AML-193 (cell line): ENCODE measurements around the gene NFE2.
A peak's percentile ranks its signal among the peaks of the same experiment; 100 is the strongest.
"Not testable (repeated sequence)": the region's sequence is repeated elsewhere in the genome, so short reads cannot be mapped to it uniquely, and the experiment has no call there.

Experiments used
- DNase-seq, 2 experiments: peaks; one replicate each; lab custom pipeline; 2025; lab: John Stamatoyannopoulos, UW

NFE2 gene

DNA sequence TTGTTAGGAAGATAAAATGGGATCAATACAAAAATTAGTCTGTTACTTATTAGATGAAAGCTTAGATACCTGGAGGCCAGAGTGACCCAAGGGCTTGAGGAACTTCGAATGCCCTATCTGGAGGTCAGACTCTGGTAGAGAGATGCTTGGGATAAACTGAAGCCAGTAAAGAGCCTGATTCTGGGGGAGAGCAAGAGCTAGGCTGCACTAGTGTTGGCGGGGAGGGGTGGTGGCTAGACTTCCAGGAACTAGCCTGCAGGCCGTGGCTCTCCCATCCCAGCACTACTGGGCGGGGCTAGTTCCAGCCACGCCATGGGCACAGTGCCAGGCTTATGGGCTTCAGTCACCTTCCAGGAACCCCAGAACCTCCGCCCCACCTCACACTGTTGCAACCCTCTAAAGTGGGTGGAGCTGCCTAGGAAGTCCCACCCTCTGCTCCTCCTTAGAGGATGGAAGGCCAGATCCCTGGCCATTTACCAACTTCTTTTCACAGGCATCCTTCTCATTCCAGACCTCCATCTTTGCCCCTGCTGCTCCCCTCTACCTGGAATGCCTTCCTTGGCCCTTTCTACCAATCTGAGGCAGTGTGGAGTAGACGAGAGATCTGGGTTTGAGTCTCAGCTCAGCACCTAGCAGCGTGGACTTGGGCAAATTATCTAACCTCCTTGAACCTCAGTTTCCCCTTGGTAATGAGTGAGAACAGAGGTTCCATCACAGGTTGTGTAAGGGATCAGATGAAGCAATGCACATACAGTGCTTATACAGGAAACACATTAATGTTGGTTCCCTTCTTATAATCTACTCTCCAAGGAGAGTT, 6.3 kb upstream of the NFE2 start:
- peak; percentile 90 to 95 for DNase-seq

DNA sequence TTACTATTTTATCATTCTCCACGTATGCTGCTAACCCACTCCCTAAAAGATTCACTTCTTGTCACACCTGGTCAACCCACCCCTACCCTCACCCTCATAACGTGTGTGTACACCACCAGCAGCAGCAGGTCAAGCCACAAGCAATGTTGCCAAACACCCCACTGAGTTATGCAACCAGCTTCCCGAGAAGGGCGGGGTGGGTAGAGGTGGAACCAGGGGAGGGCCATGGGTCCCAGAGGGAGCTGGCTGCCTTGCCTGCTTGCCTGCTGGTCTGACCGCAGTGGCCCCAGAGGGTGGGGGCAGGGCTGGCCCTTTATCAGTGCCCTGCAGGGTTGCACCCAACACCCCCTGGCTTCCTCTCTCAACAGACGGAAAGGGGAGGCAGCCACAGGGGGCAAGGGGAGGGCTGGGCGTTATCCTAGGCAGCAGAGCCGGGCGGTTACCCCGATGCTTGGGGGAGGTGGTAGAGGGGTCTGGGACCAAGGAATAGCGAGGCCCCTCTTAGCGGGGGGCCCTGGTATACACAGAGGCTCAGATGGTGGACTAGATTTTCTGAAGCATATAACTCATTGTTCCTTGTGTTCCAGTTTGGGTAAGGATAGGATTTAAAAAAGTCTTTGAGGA, 3.5 kb upstream of the NFE2 start:
- peak; percentile 92 for DNase-seq

DNA sequence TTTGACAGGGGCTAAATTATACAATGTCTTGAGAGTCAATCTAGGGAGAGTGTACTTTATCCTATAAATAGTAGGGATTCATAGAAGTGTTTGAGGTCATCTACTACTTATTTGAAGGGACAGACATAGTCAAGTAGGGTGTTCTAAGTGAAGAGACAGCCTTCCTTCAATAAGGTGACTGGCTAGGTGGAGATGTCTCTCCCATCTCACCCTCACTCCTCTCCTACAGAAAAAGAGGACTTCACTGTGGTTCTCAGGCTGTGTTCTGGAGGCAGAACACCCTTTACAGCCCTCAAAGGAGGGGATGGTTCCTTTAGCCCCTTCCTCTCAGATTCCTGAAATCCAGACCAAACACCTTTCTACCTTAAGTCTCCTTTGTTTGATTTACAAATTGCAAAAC, 2.8 kb upstream of the NFE2 start:
- no peak for DNase-seq

DNA sequence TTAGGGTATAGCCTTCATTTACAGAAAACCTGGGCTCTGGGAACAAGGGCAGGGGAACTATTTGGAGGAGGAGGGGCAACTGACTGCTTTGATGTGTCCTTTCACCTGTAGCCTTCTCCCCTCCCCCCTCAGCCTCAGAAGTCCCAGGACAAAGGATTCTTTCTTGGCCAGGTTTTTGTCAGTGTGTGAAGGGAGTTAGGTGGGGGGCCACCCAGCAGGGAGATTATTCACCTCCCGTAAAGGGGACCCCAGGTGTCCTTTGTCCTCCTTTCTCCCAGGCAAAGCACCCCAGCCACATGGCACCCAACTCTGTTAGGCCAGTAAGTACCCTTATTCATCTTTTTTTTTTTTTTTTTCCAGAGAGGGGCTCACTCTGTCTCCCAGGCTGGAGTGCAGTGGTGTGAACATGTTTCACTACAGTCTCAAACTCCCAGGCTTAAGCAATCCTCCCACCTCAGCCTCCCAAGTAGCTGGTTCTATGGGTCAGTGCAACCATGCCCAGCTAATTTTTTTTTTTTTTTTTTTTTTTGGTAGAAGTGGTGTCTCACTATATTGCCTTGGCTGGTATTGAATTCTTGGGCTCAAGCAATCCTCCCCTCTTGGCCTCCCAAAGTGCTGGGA, 723 bp upstream of the NFE2 start:
- DNase-seq, result no peak

DNA sequence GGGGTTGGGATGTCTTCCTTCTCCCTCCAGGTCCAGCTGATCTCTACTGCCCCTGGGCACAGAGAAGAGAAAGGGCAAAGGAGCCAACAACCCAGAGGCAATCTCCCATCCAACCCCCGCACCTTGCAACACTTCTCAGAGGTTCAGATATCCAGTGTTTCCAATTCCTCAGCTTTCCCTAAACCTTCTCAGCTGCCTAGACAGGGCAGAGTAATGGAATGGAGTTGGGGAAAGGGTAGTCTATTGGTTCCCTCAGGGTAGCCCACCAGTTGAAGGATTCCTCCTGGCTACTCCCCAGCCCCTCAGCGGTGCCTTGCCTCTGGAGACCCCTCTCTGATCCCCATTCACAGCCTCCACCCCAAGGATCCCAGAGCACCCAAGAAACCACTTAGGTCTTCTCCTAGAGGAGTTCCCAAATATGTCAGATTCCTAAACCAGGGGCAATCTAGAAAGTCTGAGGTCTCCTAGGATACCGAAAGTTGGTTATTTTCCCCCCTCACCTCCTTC, 537 bp downstream of the NFE2 start:
- no peak for DNase-seq

DNA sequence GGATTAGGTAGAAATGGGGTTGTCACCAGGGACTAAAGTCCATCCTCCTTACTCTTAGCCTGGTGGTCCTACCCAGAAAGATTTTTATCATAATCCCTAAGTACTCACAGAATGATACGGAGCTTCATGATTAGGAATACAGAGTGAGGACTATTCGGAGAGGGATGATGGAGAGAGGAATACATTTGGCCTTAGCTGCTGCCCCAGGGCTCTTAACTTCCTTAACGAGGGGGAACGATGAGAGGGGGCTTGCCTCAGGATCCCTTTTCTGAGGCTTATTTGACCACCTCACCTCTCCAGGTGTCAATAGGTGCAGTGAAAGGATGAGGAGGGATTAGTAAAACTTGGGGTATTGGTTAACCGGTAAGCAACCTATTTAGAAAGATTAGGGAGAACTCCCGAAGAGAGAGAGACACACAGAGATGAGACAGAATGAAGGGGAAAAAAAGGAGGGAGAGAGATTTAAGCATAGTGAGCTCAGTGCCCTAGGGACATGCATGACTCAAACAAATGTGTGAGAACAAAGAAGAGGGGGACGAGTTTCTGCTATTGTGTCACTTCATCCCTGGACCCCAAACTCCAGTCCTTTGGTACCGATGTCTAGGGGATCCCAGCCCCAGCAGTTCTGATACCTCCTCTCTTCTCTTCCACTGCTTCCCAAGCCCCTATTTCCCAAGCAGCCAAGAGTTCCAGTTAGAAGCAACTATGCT, 1.1 kb downstream of the NFE2 start:
- DNase-seq, result no peak

DNA sequence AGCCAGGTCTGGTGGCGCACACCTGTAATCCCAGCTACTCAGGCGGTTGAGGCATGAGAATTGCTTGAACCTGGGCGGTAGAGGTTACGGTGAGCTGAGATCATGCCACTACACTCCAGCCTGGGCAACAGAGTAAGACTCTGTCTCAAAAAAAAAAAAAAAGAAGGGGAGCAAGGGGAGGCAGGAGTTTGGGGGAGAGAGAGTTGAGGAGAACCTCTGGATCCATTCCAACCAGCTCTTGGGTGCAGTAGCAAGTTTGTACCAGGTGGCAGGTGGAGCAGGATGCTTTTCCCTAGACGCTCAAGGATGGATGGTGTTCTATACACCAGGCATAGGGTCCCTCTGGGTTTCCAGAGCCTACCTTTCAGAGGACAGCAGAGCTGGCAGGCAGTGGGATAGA, 1.9 kb downstream of the NFE2 start:
- no peak for DNase-seq

DNA sequence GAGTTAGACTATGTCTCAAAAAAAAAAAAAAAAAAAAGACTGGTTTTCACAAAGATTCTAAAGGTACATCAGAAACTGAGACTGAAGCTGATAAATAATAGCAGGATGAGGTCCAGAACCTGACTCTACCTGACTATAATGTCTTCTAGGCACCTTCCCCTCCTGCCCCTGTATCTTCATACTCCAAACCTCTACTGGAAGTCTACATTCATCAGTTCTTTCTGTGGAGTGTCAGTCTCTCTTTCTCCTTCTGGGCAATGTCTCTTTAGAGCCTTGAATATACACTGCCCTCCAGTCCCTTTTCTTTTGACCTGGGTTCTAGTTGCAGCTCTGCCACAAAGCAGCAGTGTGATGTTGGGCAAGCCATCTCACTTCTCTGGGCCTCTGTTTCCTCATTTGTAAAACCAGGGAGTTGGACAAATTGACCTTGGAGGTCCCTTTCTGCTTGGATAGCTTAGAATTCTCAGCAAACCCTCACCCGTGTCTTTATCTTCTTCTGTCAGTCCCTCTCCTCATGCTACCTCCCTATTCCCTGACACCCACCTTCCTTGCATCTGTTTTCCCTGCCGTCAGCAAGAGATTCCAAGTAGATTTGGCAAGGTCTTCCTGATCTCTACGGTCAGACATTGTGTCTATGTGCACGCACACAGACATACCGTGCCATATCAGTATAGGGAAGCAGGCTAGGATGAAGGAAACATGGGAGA, 4.3 kb downstream of the NFE2 start:
- peak in 1 of 2 experiments; percentile 24 for DNase-seq

DNA sequence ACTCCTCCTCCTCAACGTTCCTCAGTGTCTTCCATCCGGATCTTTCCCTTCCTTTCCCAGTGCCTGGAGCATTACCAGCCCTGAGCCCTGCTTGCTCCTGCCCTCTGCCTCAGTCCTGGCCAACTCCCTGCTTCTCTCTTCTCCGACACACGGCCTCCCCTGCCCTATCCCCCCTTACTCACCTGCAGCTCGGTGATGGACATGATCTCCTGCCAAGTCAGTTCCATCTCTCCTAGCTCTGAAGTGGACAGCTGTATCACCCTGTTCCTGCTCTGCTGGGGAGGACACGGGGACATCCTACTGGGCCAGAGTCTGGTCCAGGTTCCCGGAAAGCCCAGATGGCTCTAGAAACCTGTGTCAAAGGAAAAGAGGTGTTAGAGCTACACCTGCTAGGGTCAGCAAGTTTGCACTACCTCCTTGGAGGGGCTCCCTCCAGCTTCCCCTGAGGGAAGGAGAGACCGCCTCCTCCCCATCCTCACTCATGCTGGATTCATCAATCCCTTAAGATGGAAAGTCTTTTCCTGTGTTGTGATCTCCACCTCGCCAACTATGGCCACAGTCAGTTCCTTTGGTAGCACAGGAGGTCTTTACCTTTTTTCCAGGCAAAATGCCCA, 5.8 kb downstream of the NFE2 start:
- no peak for DNase-seq

DNA sequence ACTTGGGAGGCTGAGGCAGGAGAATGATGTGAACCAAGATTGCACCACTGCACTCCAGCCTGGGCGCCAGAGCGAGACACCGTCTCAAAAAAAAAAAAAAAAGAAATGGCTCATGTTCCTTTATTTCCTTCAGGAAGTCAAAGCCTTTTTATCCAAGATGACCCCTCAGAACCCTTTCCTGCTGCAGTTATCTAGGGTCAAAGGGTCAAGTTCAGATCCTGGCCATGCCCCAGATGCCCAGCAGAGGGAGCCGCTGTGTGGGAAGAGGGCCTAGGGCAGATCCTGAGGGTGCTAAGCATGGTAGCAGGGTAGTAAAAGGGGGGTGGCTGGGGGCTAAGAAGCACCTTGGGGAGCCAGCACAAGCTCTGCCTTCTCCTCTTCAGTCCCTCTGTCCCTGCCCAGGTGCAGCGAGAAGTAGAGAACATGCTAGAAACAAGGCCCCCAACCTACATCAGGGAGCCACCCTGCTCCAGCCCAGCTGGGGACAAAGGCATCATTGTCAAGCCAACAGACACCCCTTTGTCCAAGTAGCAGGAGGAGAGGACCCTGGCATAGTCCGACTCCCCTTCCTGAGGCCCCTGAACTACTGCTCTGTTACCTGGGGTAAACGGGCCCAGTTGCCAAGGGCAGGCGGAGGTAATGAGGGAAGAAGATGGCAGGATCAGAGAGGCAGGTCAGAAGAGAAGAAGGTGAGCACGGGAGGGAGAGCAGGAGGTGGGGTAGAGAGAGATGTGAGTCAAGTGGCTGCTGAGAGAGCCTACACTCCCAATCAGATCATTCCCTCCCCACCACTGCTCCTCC, 6.5 kb downstream of the NFE2 start:
- DNase-seq, result peak; percentile 46 to 55

DNA sequence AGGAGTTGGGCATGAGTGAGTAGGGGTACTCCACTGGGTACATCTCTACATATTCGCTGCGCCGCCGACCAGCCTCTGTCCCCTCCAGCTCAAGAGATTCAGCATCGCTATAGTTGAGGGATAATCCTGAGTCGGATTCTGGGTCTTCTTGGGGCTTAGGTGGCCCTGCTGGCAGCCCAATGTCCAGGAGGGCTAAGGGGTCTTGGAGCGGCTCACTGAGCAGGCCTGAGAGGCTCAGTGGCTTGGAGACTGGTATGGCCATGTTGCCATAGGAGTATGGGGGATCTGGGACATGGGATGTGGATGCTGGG, 7.9 kb downstream of the NFE2 start:
- DNase-seq, result no peak

DNA sequence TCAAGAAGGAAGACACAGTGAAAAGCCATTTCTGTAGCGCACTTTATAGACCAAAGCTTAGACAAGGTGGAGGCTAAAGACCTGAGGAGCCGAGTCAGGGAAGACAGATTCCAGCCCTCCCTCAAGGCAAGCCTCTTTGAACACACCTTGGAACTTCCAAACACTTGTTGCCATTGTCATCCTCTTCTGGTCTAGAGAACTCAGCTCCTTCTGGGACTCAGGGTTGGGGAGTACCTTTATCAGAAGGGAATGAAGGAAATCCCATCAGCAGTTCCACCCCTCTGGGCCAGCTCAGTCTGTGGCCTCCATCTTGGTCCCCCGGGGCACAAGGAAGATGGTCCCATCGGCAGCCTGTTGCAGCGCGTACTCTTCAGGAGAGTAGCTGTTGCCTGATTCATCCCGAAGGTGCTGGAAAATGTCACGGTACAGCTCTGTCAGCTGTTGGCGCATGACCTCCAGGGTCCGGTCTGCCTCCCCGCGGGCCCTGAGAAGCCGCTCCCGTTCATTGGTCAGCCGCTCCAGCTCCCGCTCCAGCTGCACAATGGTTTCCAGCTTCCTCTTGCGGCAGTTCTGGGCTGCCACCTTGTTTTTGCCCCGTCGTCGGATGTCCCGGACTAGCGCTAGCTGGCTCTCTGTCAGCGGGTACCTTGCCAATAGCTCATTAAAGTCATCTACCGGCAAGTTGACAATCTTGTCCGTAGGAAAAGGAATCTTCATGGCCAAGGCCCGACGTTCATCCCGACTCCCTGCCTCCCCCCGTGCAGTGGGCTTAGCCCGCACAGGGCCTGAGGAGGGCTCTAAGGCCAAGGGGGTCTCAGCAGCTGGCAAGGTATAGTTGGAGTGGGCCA, 8.5 kb downstream of the NFE2 start:
- no peak for DNase-seq

DNA sequence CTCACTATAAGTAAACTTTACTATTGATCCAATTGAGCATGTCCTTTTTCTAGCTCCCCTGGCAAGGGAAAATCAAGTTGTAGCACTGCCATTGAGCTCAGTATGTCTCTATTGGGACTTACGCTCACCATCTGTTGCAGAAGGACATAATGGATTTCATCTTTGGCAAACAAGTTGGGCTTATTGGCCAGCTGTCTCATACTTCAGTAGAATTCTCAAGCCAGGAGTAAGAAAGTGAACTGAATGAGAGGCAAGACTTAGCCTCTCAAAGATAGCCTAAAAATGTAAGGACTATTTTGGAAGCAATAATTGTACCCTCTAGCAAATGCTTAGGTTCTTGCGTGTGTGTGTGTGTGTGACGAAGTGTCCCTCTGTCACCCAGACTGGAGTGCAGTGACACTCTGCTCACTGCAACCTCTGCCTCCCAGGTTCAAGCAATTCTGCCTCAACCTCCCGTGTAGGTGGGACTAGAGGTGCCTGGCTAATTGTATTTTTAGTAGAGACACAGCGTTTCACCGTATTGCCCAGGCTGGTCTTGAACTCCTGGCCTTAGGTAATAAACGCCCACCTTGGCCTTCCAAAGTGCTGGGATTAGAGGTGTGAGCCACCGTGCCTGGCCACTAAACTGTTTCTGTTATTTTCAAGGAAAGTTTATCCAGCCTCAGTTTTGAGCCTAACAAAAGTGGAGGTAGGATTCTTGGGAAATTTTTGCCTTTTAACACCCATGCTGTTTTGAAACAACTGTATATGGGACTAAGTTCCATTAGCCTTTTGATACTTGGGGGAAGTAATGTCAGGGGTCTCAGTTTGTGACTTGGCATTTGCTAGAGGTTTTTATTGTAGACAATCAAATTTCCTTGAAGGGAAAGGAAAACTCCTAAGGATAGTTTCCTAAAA, 13.3 kb downstream of the NFE2 start:
- DNase-seq, result no peak

DNA sequence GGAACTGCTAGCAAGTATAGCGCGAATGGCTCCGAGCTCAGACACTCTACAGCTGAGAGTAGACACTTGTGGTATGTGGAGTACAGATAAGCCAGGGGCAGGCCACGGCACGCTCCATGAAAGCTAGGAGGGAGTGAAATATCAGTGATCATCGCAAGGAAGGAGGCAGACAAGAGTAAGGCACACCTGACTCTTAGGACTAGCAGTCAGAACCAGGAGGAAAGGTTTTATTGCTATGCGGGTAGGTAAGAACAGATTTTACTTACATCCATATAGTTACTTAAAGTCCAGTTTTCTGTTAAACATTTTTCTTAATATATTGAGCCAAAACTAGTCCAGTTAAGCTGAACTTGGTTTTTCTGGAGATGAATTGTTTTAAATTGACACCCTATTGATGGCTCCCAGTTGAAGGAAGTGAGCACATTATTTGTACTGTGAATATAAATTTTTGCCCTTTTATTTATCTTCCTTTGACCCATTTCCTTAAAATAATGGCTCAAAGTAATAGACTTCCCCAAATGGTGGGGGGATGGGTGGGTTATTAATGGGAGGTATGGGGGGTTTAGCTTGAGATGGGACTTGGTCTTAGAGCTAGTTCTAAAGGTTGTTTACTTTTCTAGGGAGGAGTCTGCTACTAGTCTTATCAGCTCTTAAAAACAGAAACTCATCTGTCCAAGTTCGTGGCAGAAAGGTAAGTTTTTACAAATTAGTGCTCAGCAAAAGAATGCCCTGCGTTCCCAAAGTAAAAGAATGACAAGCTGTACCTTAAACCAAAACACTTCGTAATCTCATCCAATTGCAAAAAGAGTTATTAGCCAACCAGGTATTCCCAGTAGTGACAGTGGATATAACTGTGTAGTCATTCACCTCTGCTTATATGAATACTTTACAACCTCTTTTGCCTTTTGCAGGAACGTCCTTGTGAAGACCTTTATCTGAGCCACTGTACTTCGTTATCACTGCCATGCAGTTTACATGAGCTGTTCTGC, 14.5 kb downstream of the NFE2 start:
- no peak for DNase-seq

DNA sequence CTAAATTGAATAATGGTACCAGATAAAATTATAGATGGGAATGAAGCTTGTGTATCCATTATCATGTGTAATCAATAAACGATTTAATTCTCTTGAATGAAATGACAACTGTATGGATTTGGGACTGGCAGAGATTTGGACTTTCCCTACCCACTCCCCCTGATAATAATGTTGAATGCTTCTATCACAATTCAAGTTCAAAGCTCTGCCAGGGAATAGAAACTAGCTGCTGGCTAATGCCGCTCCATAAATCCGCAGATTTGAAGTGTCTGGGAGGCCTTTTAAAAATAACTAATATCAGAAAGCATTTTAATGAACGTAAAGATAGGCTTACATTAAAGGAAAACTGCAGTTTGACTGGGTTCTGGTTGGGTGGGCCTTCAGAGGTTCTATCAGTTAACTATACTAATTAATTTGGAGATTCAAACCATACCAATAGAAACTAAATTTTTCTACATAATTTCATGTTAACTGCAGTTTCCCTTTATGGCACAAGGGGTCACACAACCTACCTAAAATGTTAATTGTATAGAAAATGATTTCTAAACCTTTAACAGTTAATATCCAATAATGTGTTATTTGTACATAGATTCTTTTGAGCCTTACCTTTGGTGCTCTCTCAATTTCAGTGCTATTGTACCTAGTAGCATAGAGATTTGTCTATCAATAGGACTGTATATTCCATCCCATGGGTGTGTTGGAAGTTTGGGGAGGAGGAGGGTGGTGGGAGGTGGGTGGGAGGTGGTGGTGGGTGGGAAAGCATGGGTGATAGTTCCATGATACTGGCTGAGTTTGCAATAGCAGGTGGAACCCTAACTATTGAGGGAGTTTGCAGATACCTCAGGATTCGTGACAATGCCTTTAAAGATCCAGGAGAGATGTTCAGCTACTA, 15.4 kb downstream of the NFE2 start:
- DNase-seq, result no peak

DNA sequence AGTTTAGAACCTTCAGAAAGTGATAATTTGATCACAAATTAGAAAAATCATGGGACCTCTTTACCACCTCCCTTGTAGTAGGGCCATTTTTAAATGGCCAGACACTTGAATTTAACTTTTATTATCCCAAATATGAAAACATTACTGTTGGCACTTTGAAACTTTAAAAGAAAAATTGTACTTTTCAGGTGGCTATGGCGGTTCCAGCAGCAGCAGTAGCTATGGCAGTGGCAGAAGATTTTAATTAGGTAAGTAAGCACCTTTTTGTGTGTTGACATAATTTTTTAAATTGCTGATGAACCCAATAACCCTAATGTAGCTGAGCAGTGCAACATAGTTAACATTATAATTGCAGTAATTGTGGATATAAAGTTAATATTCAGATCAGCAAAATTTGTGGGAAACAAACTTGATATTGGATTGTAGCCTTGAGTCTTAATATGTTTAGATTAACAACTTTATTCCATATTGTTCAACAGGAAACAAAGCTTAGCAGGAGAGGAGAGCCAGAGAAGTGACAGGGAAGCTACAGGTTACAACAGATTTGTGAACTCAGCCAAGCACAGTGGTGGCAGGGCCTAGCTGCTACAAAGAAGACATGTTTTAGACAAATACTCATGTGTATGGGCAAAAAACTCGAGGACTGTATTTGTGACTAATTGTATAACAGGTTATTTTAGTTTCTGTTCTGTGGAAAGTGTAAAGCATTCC, 16.6 kb downstream of the NFE2 start:
- DNase-seq, result not testable (repeated sequence)
